Endothelial cell of umbilical vein (primary cell): Measurements from ENCODE around the gene HS3ST3A1. TPM values are rescaled to one million over a fixed set of nuclear protein-coding genes. Genes with fewer than 3 reads are reported as not detected.

Experiments
- BruUV-seq: library from RNA; stranded (reverse); fragments of 400-500 nt; replicated peaks from 2 replicates; lab custom pipeline; 2021; lab: Mats Ljungman, UMichigan
- CTCF ChIA-PET: fragments of 300-600, 350-600 bp; sonication (Branson Sonifier 250); formaldehyde crosslinking; loops from one replicate; lab custom pipeline; 2021; ENCODE audit warnings: antibody characterized with exemption, inconsistent platforms; lab: Charles Lee
- POLR2A ChIA-PET: fragments of 300-600, 350-600 bp; sonication (Branson Sonifier 250); formaldehyde crosslinking; loops from one replicate; lab custom pipeline; 2021; ENCODE audit warnings: antibody characterized with exemption, inconsistent platforms; lab: Charles Lee
- DNase-seq: peaks from one replicate; pipeline ENCODE4 v3.0.0-alpha.2; 2011; ENCODE audit warnings: low read depth, low spot score
- FAIRE-seq: peaks from 2 replicates; lab custom pipeline; 2011; peaks lifted over from hg19 to GRCh38; lab: Jason Lieb, UNC
- H2AFZ ChIP-seq: 2 replicates; pipeline ENCODE4 v1.6.0; 2012; ENCODE audit warnings: low read depth, low read length, control low read depth, inconsistent platforms
- H3K27ac ChIP-seq: 2 replicates; pipeline ENCODE4 v1.5.1; 2011; ENCODE audit warnings: low read depth, mild to moderate bottlenecking, control low read depth, low read length, moderate library complexity; ENCODE audit not compliant: insufficient read depth
- H3K27me3 ChIP-seq, 2 experiments: 2 replicates each; pipeline versions ENCODE4 v1.6.0 to v1.6.1; 2011; ENCODE audit warnings: low read length in 2 of 2, mixed read lengths in 1 of 2; ENCODE audit not compliant: control insufficient read depth in 2 of 2, insufficient read depth in 2 of 2
- H3K36me3 ChIP-seq, 2 experiments: 2 replicates in 1 of 2; 3 replicates in 1 of 2; pipeline ENCODE4 v1.5.1; 2011; ENCODE audit warnings: low read length in 2 of 2, mild to moderate bottlenecking in 1 of 2, moderate library complexity in 1 of 2; ENCODE audit not compliant: control insufficient read depth in 2 of 2, insufficient read depth in 2 of 2; ENCODE audit errors: extremely low read depth in 1 of 2
- H3K4me1 ChIP-seq: 3 replicates; pipeline ENCODE4 v1.5.1; 2011; ENCODE audit warnings: mild to moderate bottlenecking, low read length; ENCODE audit not compliant: control insufficient read depth, insufficient read depth; ENCODE audit errors: extremely low read depth
- H3K4me2 ChIP-seq: 2 replicates; pipeline ENCODE4 v1.6.1; 2011; ENCODE audit warnings: low read length, control low read depth, mixed read lengths; ENCODE audit not compliant: insufficient read depth
- H3K4me3 ChIP-seq, 3 experiments: fragments of 200-600 bp in 1 of 3; sonication (generic), shearing (Covaris generic) in 1 of 3; replicated peaks in 1 of 3; 2 replicates each; pipeline ENCODE4 v1.5.1; 2011 to 2016; ENCODE audit warnings: control low read depth in 3 of 3, low read length in 3 of 3, mild to moderate bottlenecking in 2 of 3, inconsistent platforms in 1 of 3, low read depth in 1 of 3, moderate library complexity in 1 of 3; ENCODE audit not compliant: insufficient read depth in 1 of 3
- H3K79me2 ChIP-seq: 2 replicates; pipeline ENCODE4 v1.6.0; 2012; ENCODE audit warnings: low read length, inconsistent platforms; ENCODE audit not compliant: control insufficient read depth, insufficient read depth
- H3K9ac ChIP-seq: replicated peaks from 2 replicates; pipeline ENCODE3; 2011; ENCODE audit warnings: low read length, control low read depth; ENCODE audit not compliant: insufficient read depth; ENCODE audit errors: extremely low read depth
- H3K9me1 ChIP-seq: replicated peaks from 3 replicates; pipeline ENCODE4 v1.6.0; 2011; ENCODE audit warnings: mild to moderate bottlenecking, low read length; ENCODE audit not compliant: control insufficient read depth, insufficient read depth; ENCODE audit errors: extremely low read depth
- H3K9me3 ChIP-seq: replicated peaks from 2 replicates; pipeline ENCODE4 v1.5.1; 2012; ENCODE audit warnings: low read length, inconsistent platforms; ENCODE audit not compliant: control insufficient read depth, insufficient read depth
- H4K20me1 ChIP-seq: replicated peaks from 2 replicates; pipeline ENCODE3; 2011; ENCODE audit warnings: mild to moderate bottlenecking, low read length; ENCODE audit not compliant: control insufficient read depth, insufficient read depth; ENCODE audit errors: extremely low read depth
- EZH2 ChIP-seq: IDR thresholded peaks from 2 replicates; pipeline ENCODE4 v1.6.1; 2012; ENCODE audit warnings: borderline replicate concordance, low read depth, mild to moderate bottlenecking, moderate library complexity, low read length, inconsistent platforms; ENCODE audit not compliant: severe bottlenecking
- FOS ChIP-seq: IDR thresholded peaks from 2 replicates; pipeline ENCODE4 v1.6.1; 2011; ENCODE audit warnings: mild to moderate bottlenecking, low read length, moderate library complexity, borderline replicate concordance; ENCODE audit not compliant: insufficient read depth
- GATA2 ChIP-seq: IDR thresholded peaks from 2 replicates; pipeline ENCODE4 v1.7.0; 2011; ENCODE audit warnings: low read depth, mild to moderate bottlenecking, moderate library complexity, mixed read lengths, low read length; ENCODE audit not compliant: insufficient read length, insufficient read depth
- JUN ChIP-seq: IDR thresholded peaks from 2 replicates; pipeline ENCODE4 v1.6.1; 2011; ENCODE audit warnings: borderline replicate concordance, low read depth; ENCODE audit not compliant: insufficient read length, insufficient read depth
- MYC ChIP-seq: IDR thresholded peaks from one replicate; pipeline ENCODE4 v1.6.1; 2011; ENCODE audit warnings: mild to moderate bottlenecking, low read depth, low read length
- POLR2A ChIP-seq: IDR thresholded peaks from 2 replicates; pipeline ENCODE4 v1.6.1; 2012; ENCODE audit warnings: low read depth, mild to moderate bottlenecking, control low read depth, low read length
- POLR2AphosphoS5 ChIP-seq: IDR thresholded peaks from 2 replicates; pipeline ENCODE4 v1.6.1; 2012; ENCODE audit warnings: low read depth, mild to moderate bottlenecking, control low read depth, low read length, moderate library complexity; ENCODE audit not compliant: insufficient read depth
- dilution Hi-C: fragments of 300-500 bp; cut with MboI; formaldehyde crosslinking; loops from one replicate; pipeline ENCODE4 v1.15.0; 2019; ENCODE audit warnings: low sequenced_read_pairs; ENCODE audit not compliant: extremely low pct_ligation_motif_present
- intact Hi-C: fragments of 100-400 bp; cut with micrococcal nuclease; formaldehyde crosslinking; loops from one replicate; pipeline ENCODE4 v1.10.0; 2022
- polyA plus RNA-seq, 4 experiments: library from polyadenylated mRNA; depleted of rRNA in 3 of 4; stranded (reverse) in 3 of 4; unstranded in 1 of 4; fragments of >200 nt; gene quantifications; 2 replicates each; pipeline versions ENCODE4 v1.2.1 to v1.2.3, GENCODE V29; 2011 to 2012; ENCODE audit warnings: missing spikeins in 1 of 4
- total RNA-seq: library from RNA; stranded (reverse); gene quantifications from 2 replicates; pipeline ENCODE4 v1.2.3, GENCODE V29; 2021
- TF ChIP-seq, protein P1 (sequence below): IDR thresholded peaks from 2 replicates; pipeline ENCODE4 v1.6.1; 2011; ENCODE audit not compliant: insufficient read depth, insufficient read length
- TF ChIP-seq, protein P2 (sequence below), 2 donors: IDR thresholded peaks; 1 replicate in 1 of 2; 2 replicates in 1 of 2; pipeline ENCODE4 v1.5.1; 2011; ENCODE audit warnings: low read length in 2 of 2, mild to moderate bottlenecking in 2 of 2, moderate library complexity in 2 of 2, control low read depth in 1 of 2, inconsistent platforms in 1 of 2, low read depth in 1 of 2; ENCODE audit not compliant: insufficient read depth in 1 of 2; ENCODE audit errors: extremely low read depth in 1 of 2

The HS3ST3A1 gene
- total and polyA plus RNA-seq, 2 donors (not counting 3 experiments of a cell fraction or from before 2014, with no cell fraction given) = not detected

DNA sequence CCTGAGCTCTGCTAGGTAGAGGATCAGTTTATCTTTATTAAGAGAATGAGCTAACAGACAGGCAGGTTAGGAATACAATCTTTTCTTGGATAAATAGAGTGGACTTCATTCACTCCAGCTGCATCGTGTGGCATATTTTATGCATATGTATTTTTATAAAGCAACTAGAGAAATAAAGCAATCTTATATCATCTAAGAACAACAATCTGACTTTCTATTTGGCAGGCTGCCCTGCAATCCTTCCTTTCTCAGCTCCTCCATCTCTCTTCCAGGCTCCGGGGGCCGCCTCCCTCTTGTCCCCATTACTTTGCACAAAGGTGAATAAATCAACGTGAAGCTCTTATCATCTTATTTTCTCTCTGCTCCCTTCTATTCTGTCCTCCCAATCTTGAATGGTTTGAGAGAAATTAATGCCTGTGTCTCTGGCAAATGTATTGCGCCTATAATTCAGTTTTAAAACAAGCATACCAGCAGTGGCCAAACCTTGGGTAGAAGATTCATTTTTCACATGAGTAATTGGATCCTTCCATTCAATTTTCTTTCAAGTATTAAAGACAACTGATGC is 64.5 kb downstream of the HS3ST3A1 start:
- no peak for TF ChIP-seq MYC
- TF ChIP-seq JUN = no peak
- no peak for TF ChIP-seq POLR2AphosphoS5
- TF ChIP-seq FOS = no peak
- TF ChIP-seq EZH2 = no peak
- TF ChIP-seq, protein P1, sequence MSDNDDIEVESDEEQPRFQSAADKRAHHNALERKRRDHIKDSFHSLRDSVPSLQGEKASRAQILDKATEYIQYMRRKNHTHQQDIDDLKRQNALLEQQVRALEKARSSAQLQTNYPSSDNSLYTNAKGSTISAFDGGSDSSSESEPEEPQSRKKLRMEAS = no peak
- no peak for TF ChIP-seq POLR2A
- TF ChIP-seq, protein P2, sequence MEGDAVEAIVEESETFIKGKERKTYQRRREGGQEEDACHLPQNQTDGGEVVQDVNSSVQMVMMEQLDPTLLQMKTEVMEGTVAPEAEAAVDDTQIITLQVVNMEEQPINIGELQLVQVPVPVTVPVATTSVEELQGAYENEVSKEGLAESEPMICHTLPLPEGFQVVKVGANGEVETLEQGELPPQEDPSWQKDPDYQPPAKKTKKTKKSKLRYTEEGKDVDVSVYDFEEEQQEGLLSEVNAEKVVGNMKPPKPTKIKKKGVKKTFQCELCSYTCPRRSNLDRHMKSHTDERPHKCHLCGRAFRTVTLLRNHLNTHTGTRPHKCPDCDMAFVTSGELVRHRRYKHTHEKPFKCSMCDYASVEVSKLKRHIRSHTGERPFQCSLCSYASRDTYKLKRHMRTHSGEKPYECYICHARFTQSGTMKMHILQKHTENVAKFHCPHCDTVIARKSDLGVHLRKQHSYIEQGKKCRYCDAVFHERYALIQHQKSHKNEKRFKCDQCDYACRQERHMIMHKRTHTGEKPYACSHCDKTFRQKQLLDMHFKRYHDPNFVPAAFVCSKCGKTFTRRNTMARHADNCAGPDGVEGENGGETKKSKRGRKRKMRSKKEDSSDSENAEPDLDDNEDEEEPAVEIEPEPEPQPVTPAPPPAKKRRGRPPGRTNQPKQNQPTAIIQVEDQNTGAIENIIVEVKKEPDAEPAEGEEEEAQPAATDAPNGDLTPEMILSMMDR (IDR thresholded peaks at IDR 0.05; ENCODE audit: extremely low read depth in 1 of 2, insufficient read depth in 1 of 2, low read depth in 1 of 2, low read length in 2 of 2) = no peak
- TF ChIP-seq GATA2 = no peak
- no peaks in the 10 kb centered on the region for H3K27me3 ChIP-seq
- no peaks in the 10 kb centered on the region for H3K4me1 ChIP-seq
- no peak overlapping the region for H2AFZ ChIP-seq
- DNase-seq = no peak
- BruUV-seq = no TSS peak
- ChIA-PET POLR2A (no interaction called here), CTCF (no interaction called here)
- FAIRE-seq = no peak
- H3K79me2 ChIP-seq = no peaks in the 10 kb centered on the region
- intact Hi-C loops = no loop called here
- no peaks in the 10 kb centered on the region for H3K9me3 ChIP-seq
- no peaks in the 10 kb centered on the region for H4K20me1 ChIP-seq
- no peaks in the 10 kb centered on the region for H3K9me1 ChIP-seq
- no peak overlapping the region for H3K4me3 ChIP-seq
- H3K4me2 ChIP-seq = no peak overlapping the region
- H3K9ac ChIP-seq = no peak overlapping the region
- no peak overlapping the region for H3K27ac ChIP-seq
- dilution Hi-C loops = no loop called here
- no peaks in the 10 kb centered on the region for H3K36me3 ChIP-seq
